Measurements from ENCODE around the gene PUS1.

PUS1 gene

GRCh38 chr12:131927110-131928079 lies 1.7 kb upstream of the PUS1 start:
- no peak for TF ChIP-seq POLR2A (IDR thresholded peaks at IDR 0.05; ENCODE audit: low read depth, low read length)
- FAIRE-seq: no peak

GRCh38 chr12:131928080-131928710 lies 881 bp upstream of the PUS1 start:
- DNase-seq (ENCODE audit: insufficient read length, low spot score) (no peak), FAIRE-seq (no peak)
- no peak for TF ChIP-seq POLR2A (IDR thresholded peaks at IDR 0.05; ENCODE audit: low read depth, low read length)

More at GRCh38 chr12:131927110-131928079, 1.7 kb upstream of the PUS1 start:
- DNase-seq (ENCODE audit: insufficient read length, low spot score): no peak

GRCh38 chr12:131929581-131930456 lies 743 bp downstream of the PUS1 start:
- DNase-seq (ENCODE audit: insufficient read length, low spot score) (no peak), FAIRE-seq (no peak)
- TF ChIP-seq POLR2A (IDR thresholded peaks at IDR 0.05; ENCODE audit: low read depth, low read length): no peak

- DNase-seq (ENCODE audit: insufficient read length, low spot score) (no peak), FAIRE-seq (no peak)
- no peak for TF ChIP-seq POLR2A (IDR thresholded peaks at IDR 0.05; ENCODE audit: low read depth, low read length)
Observed at GRCh38 chr12:131930510-131930909, 1.4 kb downstream of the PUS1 start.

GRCh38 chr12:131933387-131933786 lies 4.3 kb downstream of the PUS1 start:
- TF ChIP-seq POLR2A (IDR thresholded peaks at IDR 0.05; ENCODE audit: low read depth, low read length): no peak
- DNase-seq (ENCODE audit: insufficient read length, low spot score): no peak
- no peak for FAIRE-seq

- no peak for DNase-seq (ENCODE audit: insufficient read length, low spot score)
- no peak for FAIRE-seq
- TF ChIP-seq POLR2A (IDR thresholded peaks at IDR 0.05; ENCODE audit: low read depth, low read length): no peak
Observed at GRCh38 chr12:131934535-131934934, 5.5 kb downstream of the PUS1 start.

GRCh38 chr12:131938082-131938481 lies 9.0 kb downstream of the PUS1 start:
- TF ChIP-seq POLR2A (IDR thresholded peaks at IDR 0.05; ENCODE audit: low read depth, low read length): no peak
- DNase-seq (ENCODE audit: insufficient read length, low spot score): no peak
- FAIRE-seq: no peak

GRCh38 chr12:131939007-131939406 lies 9.9 kb downstream of the PUS1 start:
- FAIRE-seq: no peak
- no peak for TF ChIP-seq POLR2A (IDR thresholded peaks at IDR 0.05; ENCODE audit: low read depth, low read length)
- no peak for DNase-seq (ENCODE audit: insufficient read length, low spot score)

GRCh38 chr12:131940141-131940547 lies 11.1 kb downstream of the PUS1 start:
- TF ChIP-seq POLR2A (IDR thresholded peaks at IDR 0.05; ENCODE audit: low read depth, low read length): no peak
- FAIRE-seq (no peak), DNase-seq (ENCODE audit: insufficient read length, low spot score) (no peak)

- no peak for FAIRE-seq
- TF ChIP-seq POLR2A (IDR thresholded peaks at IDR 0.05; ENCODE audit: low read depth, low read length): no peak
- no peak for DNase-seq (ENCODE audit: insufficient read length, low spot score)
Observed at GRCh38 chr12:131941116-131941986, 12.3 kb downstream of the PUS1 start.

- DNase-seq (ENCODE audit: insufficient read length, low spot score) (no peak), FAIRE-seq (no peak)
- TF ChIP-seq POLR2A (IDR thresholded peaks at IDR 0.05; ENCODE audit: low read depth, low read length): no peak
Observed at GRCh38 chr12:131941987-131942341, 12.9 kb downstream of the PUS1 start.

- TF ChIP-seq POLR2A (IDR thresholded peaks at IDR 0.05; ENCODE audit: low read depth, low read length): no peak
- DNase-seq (ENCODE audit: insufficient read length, low spot score) (no peak), FAIRE-seq (no peak)
Observed at GRCh38 chr12:131942671-131943070, 13.6 kb downstream of the PUS1 start.

- DNase-seq (ENCODE audit: insufficient read length, low spot score) (no peak), FAIRE-seq (no peak)
- TF ChIP-seq POLR2A (IDR thresholded peaks at IDR 0.05; ENCODE audit: low read depth, low read length): no peak
Observed at GRCh38 chr12:131943389-131943788, 14.3 kb downstream of the PUS1 start.
